Smooth muscle cell (in vitro differentiated cells): ENCODE measurements around the gene FBN1. TPM values are rescaled to one million over a fixed set of nuclear protein-coding genes. Genes with fewer than 3 reads are reported as not detected.

Source experiments
- DNase-seq: peaks from one replicate; lab custom pipeline; 2025; ENCODE audit not compliant: unreplicated experiment; lab: John Stamatoyannopoulos, UW
- H2AFZ ChIP-seq: fragments of 200-600 bp; sonication (generic); 2 replicates; pipeline ENCODE4 v1.6.0; 2016; ENCODE audit warnings: antibody characterized with exemption, low read depth, mild to moderate bottlenecking
- H3F3A ChIP-seq: fragments of 200-600 bp; sonication (generic); 2 replicates; pipeline ENCODE4 v1.6.0; 2017; ENCODE audit warnings: antibody characterized with exemption, low read depth
- H3K27ac ChIP-seq: fragments of 200-600 bp; sonication (generic); 2 replicates; pipeline ENCODE4 v1.5.1; 2016; ENCODE audit warnings: low read depth, mild to moderate bottlenecking
- H3K27me3 ChIP-seq: fragments of 200-600 bp; sonication (generic); 2 replicates; pipeline ENCODE4 v1.6.1; 2016; ENCODE audit warnings: low read depth, mild to moderate bottlenecking
- H3K36me3 ChIP-seq: fragments of 200-600 bp; sonication (generic); 2 replicates; pipeline ENCODE4 v1.5.1; 2016; ENCODE audit warnings: low read depth
- H3K4me1 ChIP-seq: fragments of 200-600 bp; sonication (generic); 2 replicates; pipeline ENCODE4 v1.5.1; 2016; ENCODE audit warnings: low read depth
- H3K4me2 ChIP-seq: fragments of 200-600 bp; sonication (generic); 2 replicates; pipeline ENCODE4 v1.6.0; 2016; ENCODE audit warnings: mild to moderate bottlenecking
- H3K4me3 ChIP-seq: fragments of 200-600 bp; sonication (generic); 2 replicates; pipeline ENCODE4 v1.5.1; 2016; ENCODE audit warnings: mild to moderate bottlenecking
- H3K79me2 ChIP-seq: fragments of 200-600 bp; sonication (generic); 2 replicates; pipeline ENCODE4 v1.6.0; 2016; ENCODE audit warnings: low read depth, mild to moderate bottlenecking
- H3K9ac ChIP-seq: fragments of 200-600 bp; sonication (generic); 2 replicates; pipeline ENCODE4 v1.6.0; 2016; ENCODE audit warnings: low read depth
- H3K9me3 ChIP-seq: fragments of 200-600 bp; sonication (generic); replicated peaks from 2 replicates; pipeline ENCODE4 v1.5.1; 2016; ENCODE audit warnings: low read depth
- H4K20me1 ChIP-seq: fragments of 200-600 bp; sonication (generic); 2 replicates; pipeline ENCODE4 v1.6.0; 2016; ENCODE audit warnings: low read depth
- CTCF ChIP-seq: fragments of 200-600 bp; sonication (generic); IDR thresholded peaks from 2 replicates; pipeline ENCODE4 v1.5.1; 2017; ENCODE audit warnings: borderline replicate concordance, mild to moderate bottlenecking, antibody characterized with exemption; ENCODE audit not compliant: insufficient read depth, poor library complexity, severe bottlenecking
- WGBS: methylation state at CpG from one replicate; pipeline ENCODE4 v1.1.7; 2016; ENCODE audit warnings: low lambda C conversion rate; 5-methylcytosine and 5-hydroxymethylcytosine counted together
- polyA plus RNA-seq: library from polyadenylated mRNA; unstranded; fragments of >200 nt; fragmentation: Nextera tagmentation; extraction: Ambion mirVana; gene quantifications from 2 replicates; pipeline ENCODE4 v1.2.1, GENCODE V29; 2016
- total RNA-seq: library from RNA; depleted of rRNA; stranded (reverse); fragments of >200 nt; gene quantifications from 2 replicates; pipeline ENCODE4 v1.2.3, GENCODE V29; 2014

Gene FBN1
- total and polyA plus RNA-seq, 2 experiments from 2014 or later = 137 to 330 TPM

GRCh38 chr15:48577469-48577868 lies 68.0 kb downstream of the FBN1 start:
- Histone ChIP-seq H4K20me1 (peaks cover 9% of the 10 kb centered on the region), H3K4me1 (peaks cover 17% of the 10 kb centered on the region), H3K4me3 (no peak overlapping the region), H3K27me3 (no peaks in the 10 kb centered on the region), H2AFZ (no peak overlapping the region), H3K4me2 (no peak overlapping the region), H3K9me3 (no peaks in the 10 kb centered on the region), H3F3A (peaks cover 9% of the 10 kb centered on the region), H3K79me2 (peaks cover 28% of the 10 kb centered on the region), H3K36me3 (peaks cover 7% of the 10 kb centered on the region), H3K27ac (no peak overlapping the region), H3K9ac (no peak overlapping the region)
- WGBS = 93% methylated on average over 7 of the region's 7 CpGs
- no peak for DNase-seq
- TF ChIP-seq CTCF = no peak

GRCh38 chr15:48574187-48574586 lies 71.3 kb downstream of the FBN1 start:
- no peaks in the 10 kb centered on the region for H3F3A ChIP-seq
- H3K9ac ChIP-seq = no peak overlapping the region
- no peak for TF ChIP-seq CTCF
- peaks cover 4% of the 10 kb centered on the region for H4K20me1 ChIP-seq
- no peak overlapping the region for H3K4me2 ChIP-seq
- no peak for DNase-seq
- no peaks in the 10 kb centered on the region for H3K27me3 ChIP-seq
- no peak overlapping the region for H2AFZ ChIP-seq
- H3K9me3 ChIP-seq = no peaks in the 10 kb centered on the region
- H3K79me2 ChIP-seq = peaks cover 17% of the 10 kb centered on the region
- H3K27ac ChIP-seq = no peak overlapping the region
- no peak overlapping the region for H3K4me3 ChIP-seq
- peaks cover 13% of the 10 kb centered on the region for H3K4me1 ChIP-seq
- peaks cover 12% of the 10 kb centered on the region for H3K36me3 ChIP-seq

GRCh38 chr15:48573780-48574179 lies 71.7 kb downstream of the FBN1 start:
- WGBS = 83% methylated on average over 4 of the region's 4 CpGs
- DNase-seq = no peak
- Histone ChIP-seq H3K9me3 (no peaks in the 10 kb centered on the region), H3F3A (no peaks in the 10 kb centered on the region), H4K20me1 (peaks cover 4% of the 10 kb centered on the region), H3K4me3 (no peak overlapping the region), H2AFZ (no peak overlapping the region), H3K9ac (no peak overlapping the region), H3K36me3 (peaks cover 12% of the 10 kb centered on the region), H3K27me3 (no peaks in the 10 kb centered on the region), H3K4me1 (peaks cover 13% of the 10 kb centered on the region), H3K4me2 (no peak overlapping the region), H3K27ac (no peak overlapping the region), H3K79me2 (peaks cover 14% of the 10 kb centered on the region)
- TF ChIP-seq CTCF = no peak

- no peak for DNase-seq
- Histone ChIP-seq H3K9ac (no peak overlapping the region), H3K4me1 (peaks cover 13% of the 10 kb centered on the region), H3K4me3 (no peak overlapping the region), H3K9me3 (no peaks in the 10 kb centered on the region), H3K27ac (no peak overlapping the region), H3F3A (no peaks in the 10 kb centered on the region), H3K4me2 (no peak overlapping the region), H3K79me2 (peaks cover 13% of the 10 kb centered on the region), H4K20me1 (peaks cover 4% of the 10 kb centered on the region), H3K36me3 (peaks cover 12% of the 10 kb centered on the region), H3K27me3 (no peaks in the 10 kb centered on the region), H2AFZ (no peak overlapping the region)
- 93% methylated on average over 5 of the region's 5 CpGs for WGBS
- no peak for TF ChIP-seq CTCF
Measured at GRCh38 chr15:48572823-48573222, 72.7 kb downstream of the FBN1 start.
